Suppressor macrophage treated with lipopolysaccharide for 4 hours (primary cell): ENCODE measurements around the gene CLHC1.
"Not testable (repeated sequence)": the region's sequence is repeated elsewhere in the genome, so short reads cannot be mapped to it uniquely, and the experiment has no call there.

Experiments
- DNase-seq: peaks from one replicate; pipeline ENCODE4 v3.0.0-alpha.2; 2020

Gene CLHC1

DNA sequence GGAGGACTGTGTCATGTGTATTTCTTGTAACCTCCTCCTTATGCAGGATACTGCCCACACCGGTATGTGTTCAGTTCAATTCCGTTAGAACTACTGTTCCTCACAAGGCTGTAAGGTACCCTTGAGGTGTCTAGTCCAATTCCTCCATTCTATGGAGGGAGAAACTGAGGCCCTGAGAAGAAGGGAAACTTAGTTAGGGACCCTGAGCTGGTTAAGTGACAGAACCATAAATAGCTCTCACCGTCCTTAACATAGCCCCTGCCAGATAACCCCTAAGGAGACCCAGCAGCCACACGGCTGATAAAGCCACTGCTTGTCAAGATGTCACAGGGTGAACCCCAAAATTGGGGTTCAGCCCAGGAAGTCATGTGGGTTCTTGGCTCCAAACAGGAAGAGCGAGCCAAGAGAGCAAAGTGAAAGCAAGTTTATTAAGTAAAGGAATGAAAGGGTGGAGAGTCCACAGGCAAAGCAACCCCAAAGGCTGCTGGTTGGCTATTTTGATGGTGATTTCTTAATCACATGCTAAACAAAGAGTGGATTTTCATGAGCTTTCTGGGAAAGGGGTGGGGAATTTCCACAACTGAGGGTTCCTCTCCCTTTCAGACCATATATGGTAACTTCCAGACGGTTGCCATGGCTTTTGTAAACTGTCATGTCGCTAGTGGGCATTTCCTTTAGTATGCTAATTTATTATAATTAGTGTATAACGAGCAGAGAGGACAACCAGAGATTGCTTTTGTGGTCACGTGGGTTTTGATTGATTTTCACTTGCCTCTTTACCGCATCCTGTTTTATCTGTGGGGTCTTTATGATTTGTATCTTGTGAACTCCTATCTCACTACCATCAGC lies 98.4 kb downstream of the CLHC1 start:
- peak; percentile 97 for DNase-seq

- DNase-seq = no peak
These were observed 101.2 kb downstream of the CLHC1 start for GRCh38 chr2:55130849-55131248.

- DNase-seq = not testable (repeated sequence)
These were observed 105.5 kb downstream of the CLHC1 start for GRCh38 chr2:55126643-55127042.
